ENCODE results near the gene DLK2. TPM values are rescaled to one million over a fixed set of nuclear protein-coding genes. Genes with fewer than 3 reads are reported as not detected.

Gene DLK2
- total and polyA plus RNA-seq, 2 of the 13 experiments (the other 11 are each of a cell fraction or from before 2014, with no cell fraction given) = 1.2 to 3.8 TPM

- no peak for TF ChIP-seq ZNF691 (CRISPR knock-in tag; IDR thresholded peaks at IDR 0.05; ENCODE audit: borderline replicate concordance, low read depth)
- no peak for TF ChIP-seq BRF2 (CRISPR knock-in tag; IDR thresholded peaks at IDR 0.05)
- no peak for TF ChIP-seq RNF2 (conservative IDR thresholded peaks at IDR 0.05; ENCODE audit: low read depth)
- TF ChIP-seq ZNF781 (CRISPR knock-in tag; IDR thresholded peaks at IDR 0.05; ENCODE audit: borderline replicate concordance, not compliant biosample characterization) = no peak
- 0 out of 2 replicates have a peak, but pooled peaks have one; percentile 40 for TF ChIP-seq ZFX (CRISPR knock-in tag; IDR thresholded peaks at IDR 0.05; ENCODE audit: low read depth)
- peak; percentile 68 for TF ChIP-seq KDM6A (CRISPR knock-in tag; IDR thresholded peaks at IDR 0.05; ENCODE audit: low read depth)
- TF ChIP-seq IRF1 (CRISPR knock-in tag; IDR thresholded peaks at IDR 0.05; ENCODE audit: low read depth) = no peak
- peak; percentile 94 for TF ChIP-seq NR2F2 (IDR thresholded peaks at IDR 0.05; ENCODE audit: borderline replicate concordance, low read depth)
- TF ChIP-seq HOMEZ (CRISPR knock-in tag; IDR thresholded peaks at IDR 0.05; ENCODE audit: low read depth) = peak; percentile 82
- TF ChIP-seq ZSCAN5A (CRISPR knock-in tag; IDR thresholded peaks at IDR 0.05; ENCODE audit: borderline replicate concordance) = peak; percentile 64; the same call in 1 of the 2 replicates
- peak; percentile 88 for TF ChIP-seq IKZF5 (CRISPR knock-in tag; IDR thresholded peaks at IDR 0.05)
- no peak for TF ChIP-seq CEBPZ (IDR thresholded peaks at IDR 0.05; ENCODE audit: low read length)
- peak; percentile 56; the same call in 1 of the 2 replicates for TF ChIP-seq ISL2 (CRISPR knock-in tag; IDR thresholded peaks at IDR 0.05)
- no peak for TF ChIP-seq ZNF136 (CRISPR knock-in tag; IDR thresholded peaks at IDR 0.05; ENCODE audit: low read depth)
- TF ChIP-seq ZNF160 (CRISPR knock-in tag; IDR thresholded peaks at IDR 0.05) = no peak
- TF ChIP-seq ZNF597 (CRISPR knock-in tag; IDR thresholded peaks at IDR 0.05) = no peak
Observed at GRCh38 chr6:43436577-43437282, 18.6 kb downstream of the DLK2 start (continued).
